Middle frontal gyrus (tissue), 1 donor: ENCODE results near the gene DNLZ.
"Not testable (repeated sequence)": the region's sequence is repeated elsewhere in the genome, so short reads cannot be mapped to it uniquely, and the experiment has no call there.

Experiments
- DNase-seq: peaks from one replicate; pipeline ENCODE4 v3.0.0-alpha.2; 2015; ENCODE audit warnings: low spot score; ENCODE audit errors: extremely low spot score

The DNLZ gene

GRCh38 chr9:136361047-136361753 lies 2.3 kb downstream of the DNLZ start:
- DNase-seq = no peak

- DNase-seq = no peak
Observed at GRCh38 chr9:136359774-136360718, 3.5 kb downstream of the DNLZ start.

- no peak for DNase-seq
Observed at GRCh38 chr9:136358888-136359287, 4.7 kb downstream of the DNLZ start.

- no peak for DNase-seq
Observed at GRCh38 chr9:136358016-136358415, 5.5 kb downstream of the DNLZ start.

GRCh38 chr9:136357202-136357725 lies 6.3 kb downstream of the DNLZ start:
- no peak for DNase-seq

- no peak for DNase-seq
Observed at GRCh38 chr9:136355616-136356557, 7.7 kb downstream of the DNLZ start.

- no peak for DNase-seq
Observed at GRCh38 chr9:136354592-136355085, 8.9 kb downstream of the DNLZ start.

- DNase-seq = no peak
Observed at GRCh38 chr9:136353757-136354488, 9.6 kb downstream of the DNLZ start.

- no peak for DNase-seq
Observed at GRCh38 chr9:136353088-136353487, 10.5 kb downstream of the DNLZ start.

- no peak for DNase-seq
Observed at GRCh38 chr9:136352682-136353081, 10.9 kb downstream of the DNLZ start.

GRCh38 chr9:136351868-136352267 lies 11.7 kb downstream of the DNLZ start:
- not testable (repeated sequence) for DNase-seq

- no peak for DNase-seq
Observed at GRCh38 chr9:136351252-136351800, 12.2 kb downstream of the DNLZ start.

- DNase-seq = no peak
Observed at GRCh38 chr9:136349546-136349945, 14.0 kb downstream of the DNLZ start.

- DNase-seq = no peak
Observed at GRCh38 chr9:136348691-136349090, 14.9 kb downstream of the DNLZ start.

GRCh38 chr9:136347472-136348256 lies 15.9 kb downstream of the DNLZ start:
- DNase-seq = no peak

- no peak for DNase-seq
Observed at GRCh38 chr9:136346927-136347465, 16.5 kb downstream of the DNLZ start.

- DNase-seq = no peak
Observed at GRCh38 chr9:136346157-136346481, 17.4 kb downstream of the DNLZ start.

- DNase-seq = peak; percentile 65
Observed at GRCh38 chr9:136345281-136346156, 18.0 kb downstream of the DNLZ start.
